Calu3 (cell line): ENCODE results near the gene ZACN. TPM values are rescaled to one million over a fixed set of nuclear protein-coding genes. Genes with fewer than 3 reads are reported as not detected.

Source experiments
- BruUV-seq: library from RNA; stranded (reverse); fragments of 400-500 nt; replicated peaks from 2 replicates; lab custom pipeline; 2021; lab: Mats Ljungman, UMichigan
- CTCF ChIA-PET: fragments of 300-600 bp; sonication (Branson Sonifier 250); formaldehyde crosslinking; loops from one replicate; lab custom pipeline; 2022; ENCODE audit warnings: antibody characterized with exemption; lab: Charles Lee
- DNase-seq: peaks from one replicate; pipeline ENCODE4 v3.0.0; 2022
- H3K27ac Mint-ChIP-seq: one replicate; pipeline ENCODE4 v1.8.0; 2022; ENCODE audit warnings: mixed read lengths; ENCODE audit not compliant: unreplicated experiment
- H3K27me3 Mint-ChIP-seq: one replicate; pipeline ENCODE4 v1.8.0; 2022; ENCODE audit warnings: mixed read lengths; ENCODE audit not compliant: unreplicated experiment
- H3K36me3 Mint-ChIP-seq: one replicate; pipeline ENCODE4 v1.8.0; 2022; ENCODE audit warnings: mild to moderate bottlenecking, moderate library complexity, mixed read lengths; ENCODE audit not compliant: insufficient read depth, unreplicated experiment
- H3K4me1 Mint-ChIP-seq: one replicate; pipeline ENCODE4 v1.8.0; 2022; ENCODE audit warnings: mild to moderate bottlenecking, low read depth, mixed read lengths; ENCODE audit not compliant: unreplicated experiment
- H3K4me3 Mint-ChIP-seq: one replicate; pipeline ENCODE4 v1.8.0; 2022; ENCODE audit warnings: mild to moderate bottlenecking, low read depth, moderate library complexity, mixed read lengths; ENCODE audit not compliant: unreplicated experiment
- H3K9me3 Mint-ChIP-seq: one replicate; pipeline ENCODE4 v1.8.0; 2022; ENCODE audit warnings: low read depth, mixed read lengths; ENCODE audit not compliant: unreplicated experiment
- intact Hi-C: fragments of 100-400 bp; cut with micrococcal nuclease; formaldehyde crosslinking; loops from one replicate; pipeline ENCODE4 v1.10.0; 2022; ENCODE audit not compliant: unreplicated experiment
- total RNA-seq: library from RNA; stranded (reverse); gene quantifications from 2 replicates; pipeline ENCODE4 v1.2.3, GENCODE V29; 2022
- TF ChIP-seq, protein P1 (sequence below): fragments of 200-600 bp; IDR thresholded peaks from one replicate; pipeline ENCODE4 v1.8.0; 2022; ENCODE audit warnings: antibody characterized with exemption; ENCODE audit not compliant: unreplicated experiment

ZACN gene
- total RNA-seq, 1 experiment from 2014 or later: 0.17 TPM

DNA sequence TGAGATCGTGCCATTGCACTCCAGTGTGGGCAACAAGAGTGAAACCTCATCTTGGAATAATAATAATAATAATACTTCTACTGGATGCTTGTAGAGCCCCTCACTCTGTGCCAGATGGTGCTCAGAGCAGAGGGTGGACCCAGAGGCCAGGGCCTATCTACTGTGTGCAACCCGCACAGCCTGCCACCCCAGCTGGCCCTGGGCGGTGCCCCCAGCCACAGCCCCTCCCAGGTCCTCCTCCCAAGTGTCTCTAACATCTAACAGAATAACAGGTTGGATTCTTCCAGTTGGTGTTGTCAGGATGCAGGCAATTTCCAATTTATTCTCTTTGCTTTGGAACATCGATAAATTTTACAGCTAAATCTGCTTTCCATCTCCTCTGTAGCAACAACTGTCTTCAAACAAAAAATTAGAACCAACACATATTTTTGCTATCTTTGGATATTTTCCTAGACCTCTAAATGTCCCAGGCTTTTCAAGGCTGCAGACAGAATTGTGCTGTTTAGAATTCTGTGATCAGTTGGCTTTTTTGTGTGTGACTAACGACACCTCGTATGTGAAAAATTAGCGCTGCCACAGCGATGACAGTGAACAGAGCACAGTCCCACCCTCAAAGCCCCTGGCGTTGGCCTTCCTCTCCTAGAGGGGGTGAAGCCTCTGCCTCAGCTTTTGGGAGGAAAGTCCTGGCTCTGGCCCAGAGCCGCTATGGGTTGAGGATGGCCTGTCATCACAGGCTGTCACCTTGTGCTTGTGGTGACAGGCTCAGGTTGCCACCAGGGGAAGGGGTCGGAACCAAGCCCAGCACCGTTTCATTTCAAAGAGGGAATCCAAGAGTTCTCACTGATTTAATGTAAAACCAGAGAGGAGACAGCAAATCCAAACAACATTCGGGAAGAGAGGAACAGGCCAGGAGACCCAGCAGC is 44.3 kb upstream of the ZACN start:
- DNase-seq: no peak
- Mint-ChIP-seq H3K36me3 (peaks cover 18% of the 10 kb centered on the region), H3K9me3 (no peaks in the 10 kb centered on the region), H3K27ac (no peak overlapping the region), H3K4me1 (peaks cover 4% of the 10 kb centered on the region), H3K27me3 (no peaks in the 10 kb centered on the region), H3K4me3 (no peak overlapping the region)
- intact Hi-C loops: no loop called here
- BruUV-seq: no TSS peak
- CTCF ChIA-PET: no interaction called here
- TF ChIP-seq, protein P1, sequence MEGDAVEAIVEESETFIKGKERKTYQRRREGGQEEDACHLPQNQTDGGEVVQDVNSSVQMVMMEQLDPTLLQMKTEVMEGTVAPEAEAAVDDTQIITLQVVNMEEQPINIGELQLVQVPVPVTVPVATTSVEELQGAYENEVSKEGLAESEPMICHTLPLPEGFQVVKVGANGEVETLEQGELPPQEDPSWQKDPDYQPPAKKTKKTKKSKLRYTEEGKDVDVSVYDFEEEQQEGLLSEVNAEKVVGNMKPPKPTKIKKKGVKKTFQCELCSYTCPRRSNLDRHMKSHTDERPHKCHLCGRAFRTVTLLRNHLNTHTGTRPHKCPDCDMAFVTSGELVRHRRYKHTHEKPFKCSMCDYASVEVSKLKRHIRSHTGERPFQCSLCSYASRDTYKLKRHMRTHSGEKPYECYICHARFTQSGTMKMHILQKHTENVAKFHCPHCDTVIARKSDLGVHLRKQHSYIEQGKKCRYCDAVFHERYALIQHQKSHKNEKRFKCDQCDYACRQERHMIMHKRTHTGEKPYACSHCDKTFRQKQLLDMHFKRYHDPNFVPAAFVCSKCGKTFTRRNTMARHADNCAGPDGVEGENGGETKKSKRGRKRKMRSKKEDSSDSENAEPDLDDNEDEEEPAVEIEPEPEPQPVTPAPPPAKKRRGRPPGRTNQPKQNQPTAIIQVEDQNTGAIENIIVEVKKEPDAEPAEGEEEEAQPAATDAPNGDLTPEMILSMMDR: no peak

DNA sequence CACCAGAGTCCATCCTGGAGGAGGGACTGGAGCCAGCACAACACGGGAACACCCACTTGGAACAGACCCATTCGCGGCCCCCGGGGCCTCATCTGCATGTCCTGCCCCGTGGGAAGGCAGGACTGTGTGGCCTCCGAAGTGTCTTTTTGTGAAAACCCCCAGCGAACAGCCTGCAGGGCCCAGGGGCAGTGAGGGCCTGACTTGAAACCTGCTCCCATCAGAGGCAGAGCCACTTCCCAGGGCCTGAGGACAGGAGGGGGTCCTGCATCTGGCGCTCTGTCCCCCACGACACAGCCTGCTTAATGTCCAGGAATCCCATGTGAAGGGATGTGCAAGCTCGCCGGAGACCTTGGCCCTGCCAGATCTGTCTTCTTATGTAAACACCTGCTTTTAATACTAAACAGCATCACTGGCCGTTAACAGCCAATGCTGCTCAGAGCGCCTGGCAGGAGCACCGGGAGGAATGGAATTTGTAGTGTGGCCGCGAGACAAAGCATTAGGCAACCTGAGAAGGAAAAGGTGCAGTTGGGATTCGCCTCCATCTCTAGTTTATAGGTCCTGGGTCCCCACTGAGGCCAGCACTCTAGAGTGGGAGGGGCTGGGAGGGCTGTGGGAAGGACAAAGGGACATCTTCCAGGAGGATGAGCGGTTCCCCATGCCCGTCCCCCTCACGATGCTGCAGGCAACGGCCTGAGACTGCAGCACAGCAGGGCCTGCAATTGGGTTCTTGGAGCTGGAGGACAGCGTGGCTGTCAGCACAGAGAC is 42.3 kb upstream of the ZACN start:
- H3K36me3 Mint-ChIP-seq: peaks cover 32% of the 10 kb centered on the region
- no peaks in the 10 kb centered on the region for H3K9me3 Mint-ChIP-seq
- CTCF ChIA-PET: interaction anchor here (0.6 kb wide), 1 partner anchor 801 kb away, joined by 3 read pairs; no protein-coding TSS in a partner anchor
- BruUV-seq: no TSS peak
- H3K27ac Mint-ChIP-seq: no peak overlapping the region
- H3K4me1 Mint-ChIP-seq: no peaks in the 10 kb centered on the region
- no peaks in the 10 kb centered on the region for H3K27me3 Mint-ChIP-seq
- DNase-seq: no peak
- TF ChIP-seq, protein P1: no peak
- H3K4me3 Mint-ChIP-seq: no peak overlapping the region
- intact Hi-C loops: no loop called here

DNA sequence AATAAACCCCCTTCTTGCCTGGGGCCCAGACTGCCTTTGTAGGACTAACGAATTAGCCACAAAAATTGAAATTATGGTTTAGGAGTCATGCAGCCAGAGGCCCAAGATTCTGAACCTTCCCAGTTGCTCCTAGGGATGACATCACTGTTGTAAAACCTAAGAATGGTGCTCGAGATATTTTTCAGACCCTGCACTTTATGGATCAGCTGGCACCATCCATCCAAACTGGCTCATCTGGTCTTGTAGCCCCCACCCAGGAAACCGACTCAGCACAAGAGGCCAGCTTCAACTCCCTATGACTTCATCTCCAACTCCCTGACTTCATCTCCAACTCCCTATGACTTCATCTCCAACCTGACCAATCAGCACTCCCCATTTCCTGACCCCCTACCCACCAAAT is 40.9 kb upstream of the ZACN start:
- peak overlapping the region; percentile 8 for H3K27ac Mint-ChIP-seq
- peaks cover 40% of the 10 kb centered on the region for H3K36me3 Mint-ChIP-seq
- no peak for DNase-seq
- no peaks in the 10 kb centered on the region for H3K4me1 Mint-ChIP-seq
- no TSS peak for BruUV-seq
- TF ChIP-seq, protein P1: no peak
- H3K27me3 Mint-ChIP-seq: no peaks in the 10 kb centered on the region
- CTCF ChIA-PET: no interaction called here
- no peaks in the 10 kb centered on the region for H3K9me3 Mint-ChIP-seq
- H3K4me3 Mint-ChIP-seq: no peak overlapping the region
- intact Hi-C loops: no loop called here

- TF ChIP-seq, protein P1: no peak
- no peaks in the 10 kb centered on the region for H3K9me3 Mint-ChIP-seq
- H3K4me1 Mint-ChIP-seq: no peaks in the 10 kb centered on the region
- H3K27ac Mint-ChIP-seq: no peak overlapping the region
- DNase-seq: no peak
- no peak overlapping the region for H3K4me3 Mint-ChIP-seq
- intact Hi-C loops: no loop called here
- no peaks in the 10 kb centered on the region for H3K27me3 Mint-ChIP-seq
- TSS peak; percentile 73 for BruUV-seq
- peaks cover 50% of the 10 kb centered on the region for H3K36me3 Mint-ChIP-seq
- CTCF ChIA-PET: no interaction called here
Observed at GRCh38 chr17:76039121-76039520, 39.9 kb upstream of the ZACN start.
